Thyroid gland (tissue), 4 donors: ENCODE data around the gene PDZK1.

ENCODE experiments used
- POLR2A ChIP-seq, 2 donors: fragments of 450-650 bp; IDR thresholded peaks; one replicate each; pipeline ENCODE4 v1.6.1; 2017; ENCODE audit warnings: antibody characterized with exemption in 2 of 2, mild to moderate bottlenecking in 2 of 2, moderate library complexity in 1 of 2
- TF ChIP-seq, protein P1 (sequence below), 6 experiments: fragments of 200-600 bp in 3 of 6; fragments of 450-650 bp in 3 of 6; sonication (generic) in 3 of 6; IDR thresholded peaks; one replicate each; pipeline ENCODE4 v1.5.1; 2016 to 2019; ENCODE audit warnings: antibody characterized with exemption in 6 of 6, mild to moderate bottlenecking in 2 of 6, inconsistent platforms in 1 of 6, moderate library complexity in 1 of 6

DNA sequence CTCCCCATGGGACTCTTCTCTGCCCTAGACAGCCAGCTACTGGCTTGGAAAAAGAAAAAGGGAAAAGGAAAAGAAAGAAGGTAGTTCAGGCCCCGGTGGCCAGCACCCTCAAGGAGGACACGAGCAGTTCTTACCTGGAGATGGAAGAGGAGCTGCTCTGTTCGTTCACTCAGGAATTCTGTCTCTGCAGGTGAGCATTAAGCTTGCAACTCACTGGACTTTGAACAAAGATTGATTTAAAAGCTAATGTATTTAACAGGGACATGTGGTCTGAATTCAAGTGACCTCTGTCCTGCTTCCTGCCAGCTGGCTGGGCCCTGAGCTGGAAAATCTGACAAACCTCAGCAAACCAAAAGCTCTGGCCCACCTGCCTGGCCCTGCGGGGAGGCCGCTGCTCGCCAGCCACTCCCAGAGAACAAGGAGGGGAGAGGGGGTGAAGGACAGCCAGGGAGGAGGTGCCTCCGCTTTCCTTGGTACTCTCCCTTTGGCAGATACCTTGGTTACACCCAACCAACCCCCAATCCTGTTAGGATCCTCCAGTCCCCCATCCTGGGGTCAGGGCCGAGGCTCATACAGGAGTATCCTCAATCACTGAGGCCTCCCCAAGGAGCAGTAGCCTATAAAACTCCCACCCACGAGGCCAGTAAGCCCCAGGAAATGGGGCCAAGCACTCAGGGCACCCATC, at the start of gene PDZK1:
- TF ChIP-seq, protein P1, sequence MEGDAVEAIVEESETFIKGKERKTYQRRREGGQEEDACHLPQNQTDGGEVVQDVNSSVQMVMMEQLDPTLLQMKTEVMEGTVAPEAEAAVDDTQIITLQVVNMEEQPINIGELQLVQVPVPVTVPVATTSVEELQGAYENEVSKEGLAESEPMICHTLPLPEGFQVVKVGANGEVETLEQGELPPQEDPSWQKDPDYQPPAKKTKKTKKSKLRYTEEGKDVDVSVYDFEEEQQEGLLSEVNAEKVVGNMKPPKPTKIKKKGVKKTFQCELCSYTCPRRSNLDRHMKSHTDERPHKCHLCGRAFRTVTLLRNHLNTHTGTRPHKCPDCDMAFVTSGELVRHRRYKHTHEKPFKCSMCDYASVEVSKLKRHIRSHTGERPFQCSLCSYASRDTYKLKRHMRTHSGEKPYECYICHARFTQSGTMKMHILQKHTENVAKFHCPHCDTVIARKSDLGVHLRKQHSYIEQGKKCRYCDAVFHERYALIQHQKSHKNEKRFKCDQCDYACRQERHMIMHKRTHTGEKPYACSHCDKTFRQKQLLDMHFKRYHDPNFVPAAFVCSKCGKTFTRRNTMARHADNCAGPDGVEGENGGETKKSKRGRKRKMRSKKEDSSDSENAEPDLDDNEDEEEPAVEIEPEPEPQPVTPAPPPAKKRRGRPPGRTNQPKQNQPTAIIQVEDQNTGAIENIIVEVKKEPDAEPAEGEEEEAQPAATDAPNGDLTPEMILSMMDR (IDR thresholded peaks at IDR 0.05): no peak
- no peak for TF ChIP-seq POLR2A (IDR thresholded peaks at IDR 0.05)
